GM19193 (cell line): ENCODE results near the gene AKAP7.

Experiments used
- POLR2A ChIP-seq: IDR thresholded peaks from 4 replicates; pipeline ENCODE4 v1.6.1; 2011; ENCODE audit not compliant: insufficient read depth, insufficient read length; ENCODE audit errors: extremely low read depth

The AKAP7 gene

GRCh38 chr6:131135244-131136020, at the start of gene AKAP7:
AKAP7 (plus strand) TSS chr6:131135467; CDS start chr6:131135764, 297 bp downstream.
- TF ChIP-seq POLR2A = no peak

DNA sequence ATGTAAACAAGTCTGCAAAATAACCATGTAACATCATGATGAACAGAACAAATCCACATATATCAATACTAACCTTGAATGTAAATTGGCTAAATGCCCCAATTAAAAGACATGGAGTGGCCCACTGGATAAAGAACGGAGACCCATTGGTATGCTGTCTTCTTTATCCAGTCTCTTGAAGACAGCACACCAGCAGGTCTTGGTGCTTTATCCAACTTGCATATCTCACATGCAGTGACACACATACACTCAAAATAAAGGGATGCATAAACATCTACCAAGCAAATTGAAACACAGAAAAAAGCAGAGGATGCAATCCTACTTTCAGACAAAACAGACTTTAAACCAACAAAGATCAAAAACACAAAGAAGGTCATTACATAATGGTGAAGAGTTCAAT, 41.9 kb upstream of the AKAP7 start:
- no peak for TF ChIP-seq POLR2A

DNA sequence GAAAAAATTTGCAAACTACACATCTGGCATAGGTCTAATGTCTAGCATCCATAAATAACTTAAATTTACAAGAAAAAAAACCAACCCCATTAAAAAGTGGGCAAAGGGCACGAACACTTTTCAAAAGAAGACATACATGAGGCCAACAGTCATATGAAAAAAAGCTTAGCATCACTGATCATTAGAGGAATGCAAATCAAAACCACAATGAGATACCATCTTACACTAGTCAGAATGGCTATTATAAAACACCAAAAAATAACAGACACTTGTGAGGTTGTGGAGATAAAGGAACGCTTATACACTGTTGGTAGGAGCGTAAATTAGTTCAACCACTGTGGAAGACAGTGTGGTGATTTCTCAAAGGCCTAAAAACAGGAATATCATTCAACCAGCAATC, 38.5 kb upstream of the AKAP7 start:
- TF ChIP-seq POLR2A = no peak

GRCh38 chr6:131101911-131102680, 33.2 kb upstream of the AKAP7 start:
- TF ChIP-seq POLR2A = no peak

DNA sequence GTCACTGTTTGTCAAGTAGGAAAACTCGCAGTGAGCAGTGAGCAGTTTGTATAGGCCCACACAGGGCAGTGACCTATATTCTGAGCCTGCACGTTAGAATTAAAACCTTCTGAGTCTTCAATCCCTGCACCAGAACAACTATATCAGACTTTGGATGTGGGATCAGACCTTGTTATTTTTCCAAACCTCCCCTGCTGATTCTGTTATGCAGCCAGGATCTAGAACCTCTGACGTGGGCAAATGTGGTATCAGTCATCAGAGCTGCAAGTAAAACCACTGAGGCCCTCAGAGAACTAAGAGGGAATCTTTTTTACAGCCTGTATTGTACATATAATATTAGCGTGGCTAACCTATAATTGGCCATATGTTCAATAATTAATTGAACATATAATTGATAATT, 32.0 kb upstream of the AKAP7 start:
- TF ChIP-seq POLR2A = no peak

- no peak for TF ChIP-seq POLR2A
Measured at GRCh38 chr6:131103901-131104300, 31.4 kb upstream of the AKAP7 start.

DNA sequence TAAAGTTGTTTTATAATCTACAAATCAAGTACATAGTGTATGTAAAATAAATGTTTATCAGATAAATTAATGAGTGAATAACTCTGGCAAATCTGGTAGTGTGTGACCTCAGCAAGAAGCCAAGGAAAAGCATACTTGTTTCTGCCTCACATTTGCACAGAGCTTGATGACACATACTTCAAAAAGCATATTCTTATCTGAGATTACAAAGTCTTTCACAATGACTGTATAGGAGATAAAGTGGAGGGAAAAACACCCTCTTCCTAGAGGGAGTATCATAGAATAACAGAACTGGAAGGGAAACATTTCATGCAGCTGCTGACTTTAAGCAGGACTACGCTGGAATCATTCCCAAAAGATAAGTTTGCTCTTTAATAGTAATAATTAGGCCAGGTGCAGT, 28.1 kb upstream of the AKAP7 start:
- no peak for TF ChIP-seq POLR2A

GRCh38 chr6:131112249-131112648, 23.0 kb upstream of the AKAP7 start:
- no peak for TF ChIP-seq POLR2A

DNA sequence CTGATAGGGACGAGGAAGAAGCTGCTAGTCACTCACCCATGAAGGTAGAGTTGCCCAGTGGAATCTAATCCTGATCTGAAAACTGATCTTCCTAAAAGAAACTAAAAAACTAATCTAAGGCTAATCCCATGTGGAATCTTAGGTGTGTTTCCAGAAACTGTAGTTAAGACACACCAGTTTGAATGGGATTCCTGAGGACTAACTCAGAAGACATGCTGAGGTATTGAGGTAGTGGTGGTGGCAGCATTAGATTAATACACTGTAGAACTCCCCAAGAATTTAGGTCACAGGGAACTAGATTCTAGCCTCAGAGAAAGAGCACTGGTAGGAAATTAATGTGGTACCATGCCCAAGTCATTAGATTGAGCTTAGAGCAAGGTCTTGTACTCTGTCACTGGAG, 19.6 kb upstream of the AKAP7 start:
- TF ChIP-seq POLR2A = no peak

DNA sequence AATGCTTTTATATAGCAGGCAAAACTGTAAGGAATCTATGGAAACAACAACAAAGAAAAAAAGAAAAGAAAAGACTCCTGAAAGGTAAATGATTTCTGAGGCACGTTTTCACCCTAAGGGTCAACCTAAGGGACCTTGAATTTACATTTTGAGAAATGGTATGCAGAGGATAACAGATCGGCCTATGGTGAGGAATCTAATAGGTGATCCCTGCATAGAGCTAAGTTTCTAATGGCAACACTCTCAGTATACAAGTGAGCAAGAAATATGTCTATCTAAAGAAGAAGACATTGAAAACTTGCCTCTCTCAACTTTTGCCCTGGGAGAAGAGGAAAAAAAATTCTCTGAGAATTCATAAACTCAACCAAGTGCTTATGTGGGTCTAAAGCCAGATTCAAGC, 18.9 kb upstream of the AKAP7 start:
- no peak for TF ChIP-seq POLR2A

- no peak for TF ChIP-seq POLR2A
Measured at GRCh38 chr6:131116755-131117360, 18.4 kb upstream of the AKAP7 start.

DNA sequence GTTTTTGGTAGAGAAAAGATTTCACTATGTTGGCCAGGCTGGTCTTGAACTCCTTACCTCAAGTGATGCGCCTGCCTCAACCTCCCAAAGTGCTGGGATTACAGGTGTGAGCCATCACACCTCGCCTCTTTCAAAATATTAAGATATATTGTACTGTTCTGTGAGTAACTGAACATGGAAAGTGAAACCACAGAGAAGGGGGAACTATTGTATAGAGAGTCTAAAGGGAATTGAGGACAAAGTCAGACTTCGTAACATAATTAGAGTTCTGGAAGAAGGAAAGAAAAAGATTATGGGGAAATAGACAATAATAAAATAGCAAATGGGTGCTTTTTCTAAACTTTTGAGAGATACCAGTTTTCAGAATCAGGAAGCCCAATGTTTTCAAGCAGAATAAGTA, 17.4 kb upstream of the AKAP7 start:
- no peak for TF ChIP-seq POLR2A

GRCh38 chr6:131122007-131122406, 13.3 kb upstream of the AKAP7 start:
- TF ChIP-seq POLR2A = no peak

DNA sequence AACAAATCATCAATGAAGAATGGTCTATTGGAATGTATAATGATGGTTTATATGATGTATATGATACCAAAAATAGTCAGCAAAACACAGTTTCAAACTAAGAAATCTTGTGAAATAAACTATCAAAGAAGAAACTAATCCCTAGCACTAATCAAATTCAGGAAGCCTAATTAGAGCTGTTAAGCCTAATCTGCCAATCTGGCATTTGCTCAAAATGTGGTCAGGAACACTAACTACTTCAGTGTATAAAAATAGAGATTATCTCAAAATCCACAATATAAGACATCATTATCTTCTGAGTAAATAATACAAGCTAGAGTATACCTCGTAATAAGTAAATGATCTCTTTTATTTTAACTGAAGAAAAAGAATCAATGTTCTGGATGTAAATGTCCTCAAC, 12.8 kb upstream of the AKAP7 start:
- no peak for TF ChIP-seq POLR2A

- no peak for TF ChIP-seq POLR2A
Measured at GRCh38 chr6:131124336-131125071, 10.8 kb upstream of the AKAP7 start.
